DND-41 (cell line): ENCODE data around the gene NRCAM.

Source experiments
- ATAC-seq: fragments of 200-7000 bp; cut with Tn5 transposase; 3 replicates; pipeline ENCODE4 v1.9.1; 2021; ENCODE audit warnings: low read depth; ENCODE audit not compliant: insufficient read depth
- DNase-seq: peaks from one replicate; pipeline ENCODE4 v3.0.0-alpha.2; 2020
- H2AFZ ChIP-seq: 2 replicates; pipeline ENCODE4 v1.6.0; 2012; ENCODE audit warnings: low read depth, low read length
- H3K27ac ChIP-seq: 2 replicates; pipeline ENCODE4 v1.5.1; 2012; ENCODE audit warnings: low read length, inconsistent platforms
- H3K27me3 ChIP-seq: fragments of 200-600 bp; sonication (generic); 2 replicates; pipeline ENCODE4 v1.6.0; 2012; ENCODE audit warnings: low read length, mild to moderate bottlenecking, inconsistent platforms; ENCODE audit not compliant: insufficient read depth, poor library complexity
- H3K36me3 ChIP-seq: 2 replicates; pipeline ENCODE4 v1.5.1; 2012; ENCODE audit warnings: low read length, inconsistent platforms; ENCODE audit not compliant: insufficient read depth
- H3K4me1 ChIP-seq: 2 replicates; pipeline ENCODE4 v1.5.1; 2012; ENCODE audit warnings: mild to moderate bottlenecking, low read length; ENCODE audit not compliant: insufficient read depth
- H3K4me2 ChIP-seq: 2 replicates; pipeline ENCODE4 v1.6.0; 2012; ENCODE audit warnings: mild to moderate bottlenecking, moderate library complexity, low read length, inconsistent platforms; ENCODE audit not compliant: insufficient read depth
- H3K4me3 ChIP-seq, 2 experiments: fragments of 200-600 bp in 1 of 2; shearing (Covaris generic) in 1 of 2; 2 replicates each; pipeline ENCODE4 v1.5.1; 2012 to 2016; ENCODE audit warnings: inconsistent platforms in 2 of 2, low read length in 2 of 2, mild to moderate bottlenecking in 2 of 2, low read depth in 1 of 2, moderate library complexity in 1 of 2
- H3K79me2 ChIP-seq: 2 replicates; pipeline ENCODE4 v1.6.0; 2012; ENCODE audit warnings: low read length, inconsistent platforms; ENCODE audit not compliant: insufficient read depth
- H3K9ac ChIP-seq: 2 replicates; pipeline ENCODE4 v1.6.0; 2012; ENCODE audit warnings: low read depth, mild to moderate bottlenecking, inconsistent platforms, low read length, moderate library complexity
- H3K9me3 ChIP-seq: 2 replicates; pipeline ENCODE4 v1.5.1; 2012; ENCODE audit warnings: low read length, moderate library complexity, mild to moderate bottlenecking, inconsistent platforms; ENCODE audit not compliant: insufficient read depth, severe bottlenecking
- H4K20me1 ChIP-seq: 2 replicates; pipeline ENCODE4 v1.6.0; 2012; ENCODE audit warnings: low read length; ENCODE audit not compliant: insufficient read depth
- EZH2 ChIP-seq: IDR thresholded peaks from 3 replicates; pipeline ENCODE4 v1.6.1; 2012; ENCODE audit warnings: borderline replicate concordance, low read depth, mild to moderate bottlenecking, moderate library complexity, low read length, inconsistent platforms; ENCODE audit not compliant: severe bottlenecking
- TF ChIP-seq, protein P1 (sequence below): IDR thresholded peaks from 2 replicates; pipeline ENCODE4 v1.5.1; 2012; ENCODE audit warnings: borderline replicate concordance, low read length, moderate library complexity, mild to moderate bottlenecking; ENCODE audit not compliant: poor library complexity, severe bottlenecking; ENCODE audit errors: extremely low read depth

NRCAM gene

DNA sequence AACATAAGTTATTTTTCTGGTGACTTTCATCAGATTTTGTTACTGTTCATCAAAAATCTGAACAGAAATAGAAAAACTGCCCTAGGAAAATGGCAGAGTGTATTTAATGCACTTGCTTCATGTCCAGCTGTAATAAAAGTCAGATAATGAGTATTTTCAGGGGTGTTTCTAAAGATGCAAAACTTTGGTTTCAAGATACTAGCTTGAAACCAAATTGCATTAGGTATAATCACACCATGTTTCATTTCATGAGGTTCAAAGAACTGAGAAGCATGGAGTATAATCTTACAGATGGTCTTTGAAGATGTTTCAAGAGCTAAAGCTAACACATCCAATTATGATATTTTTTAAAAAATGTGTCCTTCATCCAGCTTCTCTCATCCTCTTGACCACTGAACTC is 128.9 kb downstream of the NRCAM start:
- Histone ChIP-seq H3K4me1 (no peaks in the 10 kb centered on the region), H3K4me2 (no peak overlapping the region), H3K27ac (no peak overlapping the region), H3K27me3 (peaks cover 2% of the 10 kb centered on the region), H3K36me3 (no peaks in the 10 kb centered on the region), H3K9ac (no peak overlapping the region), H3K9me3 (no peaks in the 10 kb centered on the region), H2AFZ (no peak overlapping the region), H3K4me3 (no peak overlapping the region), H4K20me1 (no peaks in the 10 kb centered on the region), H3K79me2 (no peaks in the 10 kb centered on the region)
- ATAC-seq (no peak), DNase-seq (no peak)
- TF ChIP-seq EZH2, result no peak
- TF ChIP-seq, protein P1, sequence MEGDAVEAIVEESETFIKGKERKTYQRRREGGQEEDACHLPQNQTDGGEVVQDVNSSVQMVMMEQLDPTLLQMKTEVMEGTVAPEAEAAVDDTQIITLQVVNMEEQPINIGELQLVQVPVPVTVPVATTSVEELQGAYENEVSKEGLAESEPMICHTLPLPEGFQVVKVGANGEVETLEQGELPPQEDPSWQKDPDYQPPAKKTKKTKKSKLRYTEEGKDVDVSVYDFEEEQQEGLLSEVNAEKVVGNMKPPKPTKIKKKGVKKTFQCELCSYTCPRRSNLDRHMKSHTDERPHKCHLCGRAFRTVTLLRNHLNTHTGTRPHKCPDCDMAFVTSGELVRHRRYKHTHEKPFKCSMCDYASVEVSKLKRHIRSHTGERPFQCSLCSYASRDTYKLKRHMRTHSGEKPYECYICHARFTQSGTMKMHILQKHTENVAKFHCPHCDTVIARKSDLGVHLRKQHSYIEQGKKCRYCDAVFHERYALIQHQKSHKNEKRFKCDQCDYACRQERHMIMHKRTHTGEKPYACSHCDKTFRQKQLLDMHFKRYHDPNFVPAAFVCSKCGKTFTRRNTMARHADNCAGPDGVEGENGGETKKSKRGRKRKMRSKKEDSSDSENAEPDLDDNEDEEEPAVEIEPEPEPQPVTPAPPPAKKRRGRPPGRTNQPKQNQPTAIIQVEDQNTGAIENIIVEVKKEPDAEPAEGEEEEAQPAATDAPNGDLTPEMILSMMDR, result no peak

DNA sequence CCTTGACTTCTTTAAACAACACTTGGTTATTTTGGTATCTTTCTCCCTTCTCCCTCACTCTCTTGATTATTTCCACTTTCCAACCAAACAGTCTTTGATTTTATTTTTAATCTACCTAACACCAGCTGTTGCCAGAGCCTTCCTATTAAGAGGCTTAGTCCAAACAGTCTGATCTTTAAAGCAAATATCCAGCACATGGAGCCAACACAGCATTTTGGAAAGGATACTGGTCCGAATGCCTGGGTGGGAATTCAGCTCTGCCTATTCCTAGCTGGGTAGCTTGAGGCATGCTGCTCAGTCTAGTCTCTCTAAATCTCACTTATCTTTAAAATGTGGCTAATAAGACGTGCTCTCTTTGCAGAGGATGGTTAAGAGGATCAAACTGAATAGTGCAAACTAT is 129.3 kb downstream of the NRCAM start:
- H3K9ac ChIP-seq, result no peak overlapping the region
- H2AFZ ChIP-seq, result no peak overlapping the region
- H4K20me1 ChIP-seq, result no peaks in the 10 kb centered on the region
- no peaks in the 10 kb centered on the region for H3K9me3 ChIP-seq
- H3K79me2 ChIP-seq, result no peaks in the 10 kb centered on the region
- no peak overlapping the region for H3K4me3 ChIP-seq
- no peaks in the 10 kb centered on the region for H3K4me1 ChIP-seq
- no peak overlapping the region for H3K4me2 ChIP-seq
- H3K36me3 ChIP-seq, result no peaks in the 10 kb centered on the region
- no peak for DNase-seq
- no peak for TF ChIP-seq EZH2
- TF ChIP-seq, protein P1, result no peak
- no peak overlapping the region for H3K27ac ChIP-seq
- no peak for ATAC-seq
- peaks cover 2% of the 10 kb centered on the region for H3K27me3 ChIP-seq

DNA sequence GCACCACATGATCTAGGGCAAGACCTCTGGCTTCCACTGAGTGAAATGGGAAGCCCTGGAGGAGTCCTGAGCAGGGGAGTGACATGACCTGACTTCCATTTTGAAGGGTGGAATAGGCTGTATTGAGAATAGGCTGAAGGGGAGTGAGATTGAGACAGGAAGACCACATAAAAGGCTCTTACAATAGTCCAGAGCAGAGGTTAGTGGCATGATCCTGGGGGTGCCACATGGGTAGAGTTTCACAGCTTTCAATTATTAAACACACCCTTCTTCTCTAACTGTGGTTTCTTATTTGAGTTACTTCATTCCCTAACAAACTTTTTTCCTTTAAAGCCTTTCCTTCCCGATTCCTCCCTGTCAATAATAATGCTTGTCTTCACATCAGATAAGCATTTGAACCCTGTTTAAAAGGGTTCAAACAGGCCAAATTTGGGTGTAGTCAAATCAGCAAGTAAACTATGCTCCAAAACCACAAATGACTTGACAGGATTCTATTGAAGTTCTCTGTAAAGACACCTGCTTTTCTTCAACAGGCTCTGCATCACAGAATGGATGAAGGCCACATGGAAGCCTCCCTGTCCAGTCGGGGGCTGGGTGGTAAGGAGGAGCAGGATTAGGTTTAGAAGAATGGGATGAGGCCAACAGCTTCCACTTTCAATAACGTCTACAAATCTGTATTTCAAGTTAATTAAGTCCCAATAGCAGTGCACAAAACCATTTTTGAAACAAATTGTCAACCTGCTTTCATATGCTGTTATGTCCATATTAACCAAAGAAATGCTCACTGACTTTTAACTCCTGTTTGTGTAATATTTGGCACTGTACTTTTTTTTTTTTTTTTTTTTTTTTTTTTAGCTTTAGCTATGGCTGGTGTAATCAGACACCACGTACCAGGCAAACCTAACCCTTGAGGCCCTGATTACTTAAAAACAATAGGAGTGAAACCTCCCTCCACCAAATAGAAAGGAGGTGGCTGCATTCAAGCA is 131.9 kb downstream of the NRCAM start:
- no peaks in the 10 kb centered on the region for H3K9me3 ChIP-seq
- TF ChIP-seq, protein P1, result no peak
- no peak for TF ChIP-seq EZH2

More for the DNA sequence above, 131.9 kb downstream of the NRCAM start:
- Histone ChIP-seq H3K79me2 (no peaks in the 10 kb centered on the region), H3K4me1 (no peaks in the 10 kb centered on the region), H3K27ac (no peak overlapping the region), H3K4me3 (no peak overlapping the region), H3K9ac (no peak overlapping the region), H4K20me1 (no peaks in the 10 kb centered on the region), H2AFZ (no peak overlapping the region), H3K4me2 (no peak overlapping the region), H3K36me3 (no peaks in the 10 kb centered on the region), H3K27me3 (peaks cover 2% of the 10 kb centered on the region)
- DNase-seq, result no peak
- ATAC-seq, result no peak; the same call in 2 of the 3 replicates
